ENCODE results near the gene HINT2.

The HINT2 gene

GRCh38 chr9:35774907-35775635 is 39.8 kb downstream of the HINT2 start:
- no peak for DNase-seq

- no peak for DNase-seq
These were observed 42.9 kb downstream of the HINT2 start for GRCh38 chr9:35771943-35772342.

- no peak for DNase-seq
These were observed 43.3 kb downstream of the HINT2 start for GRCh38 chr9:35771534-35771933.

- no peak for DNase-seq
These were observed 43.8 kb downstream of the HINT2 start for GRCh38 chr9:35771075-35771433.

- no peak for DNase-seq
These were observed 45.1 kb downstream of the HINT2 start for GRCh38 chr9:35769763-35770162.

GRCh38 chr9:35767458-35767857 is 47.4 kb downstream of the HINT2 start:
- DNase-seq, result no peak

- DNase-seq, result no peak
These were observed 47.8 kb downstream of the HINT2 start for GRCh38 chr9:35766997-35767396.

GRCh38 chr9:35763803-35764202 is 51.0 kb downstream of the HINT2 start:
- DNase-seq, result no peak

GRCh38 chr9:35763181-35763580 is 51.7 kb downstream of the HINT2 start:
- no peak for DNase-seq

Data from NCI-H1694 (cell line).